MM.1S (cell line): ENCODE measurements around the gene DPP6.

Experiments used
- EZH2 ChIP-seq: fragments of 300-600 bp; sonication (generic); optimal IDR thresholded peaks from 2 replicates; pipeline ENCODE3; 2017; ENCODE audit warnings: low read depth, mild to moderate bottlenecking, antibody characterized with exemption, low read length, mixed read lengths
- EZH2phosphoT487 ChIP-seq: fragments of 300-600 bp; sonication (generic); IDR thresholded peaks from 2 replicates; pipeline ENCODE4 v1.6.1; 2018; ENCODE audit warnings: antibody characterized with exemption, low read length
- TF ChIP-seq, protein P1 (sequence below): fragments of 300-600 bp; sonication (generic); IDR thresholded peaks from 2 replicates; pipeline ENCODE4 v1.5.1; 2016; ENCODE audit warnings: antibody characterized with exemption, low read length, mixed read lengths

DNA sequence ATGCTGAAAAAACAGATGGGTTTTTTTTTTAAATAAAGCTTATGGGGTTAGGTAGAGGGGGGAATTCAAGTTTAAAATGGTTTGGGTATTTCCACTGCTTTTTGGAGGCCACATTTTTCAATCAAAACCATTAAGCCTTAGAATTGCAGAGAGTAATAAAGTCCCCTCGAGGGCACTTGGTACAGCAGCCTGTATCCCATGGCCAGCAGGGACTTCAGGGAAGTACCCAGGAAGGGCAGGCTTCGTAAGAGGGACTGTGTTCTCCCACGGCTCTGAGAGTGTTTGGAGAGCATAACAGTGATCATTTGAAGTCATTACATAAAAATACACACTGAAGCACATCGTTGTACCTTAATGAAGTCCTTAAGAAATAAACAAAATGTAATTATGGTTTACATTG is 432.7 kb downstream of the DPP6 start:
- TF ChIP-seq, protein P1, sequence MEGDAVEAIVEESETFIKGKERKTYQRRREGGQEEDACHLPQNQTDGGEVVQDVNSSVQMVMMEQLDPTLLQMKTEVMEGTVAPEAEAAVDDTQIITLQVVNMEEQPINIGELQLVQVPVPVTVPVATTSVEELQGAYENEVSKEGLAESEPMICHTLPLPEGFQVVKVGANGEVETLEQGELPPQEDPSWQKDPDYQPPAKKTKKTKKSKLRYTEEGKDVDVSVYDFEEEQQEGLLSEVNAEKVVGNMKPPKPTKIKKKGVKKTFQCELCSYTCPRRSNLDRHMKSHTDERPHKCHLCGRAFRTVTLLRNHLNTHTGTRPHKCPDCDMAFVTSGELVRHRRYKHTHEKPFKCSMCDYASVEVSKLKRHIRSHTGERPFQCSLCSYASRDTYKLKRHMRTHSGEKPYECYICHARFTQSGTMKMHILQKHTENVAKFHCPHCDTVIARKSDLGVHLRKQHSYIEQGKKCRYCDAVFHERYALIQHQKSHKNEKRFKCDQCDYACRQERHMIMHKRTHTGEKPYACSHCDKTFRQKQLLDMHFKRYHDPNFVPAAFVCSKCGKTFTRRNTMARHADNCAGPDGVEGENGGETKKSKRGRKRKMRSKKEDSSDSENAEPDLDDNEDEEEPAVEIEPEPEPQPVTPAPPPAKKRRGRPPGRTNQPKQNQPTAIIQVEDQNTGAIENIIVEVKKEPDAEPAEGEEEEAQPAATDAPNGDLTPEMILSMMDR, result no peak
- TF ChIP-seq EZH2, result no peak
- TF ChIP-seq EZH2phosphoT487, result no peak
